SU-DHL-6 (cell line): ENCODE data around the gene XKRX.

ENCODE experiments used
- H2AFZ ChIP-seq: fragments of 200-600 bp; sonication (generic); 2 replicates; pipeline ENCODE4 v1.6.1; 2014; ENCODE audit warnings: low read depth, mild to moderate bottlenecking, moderate library complexity, mixed read lengths, antibody characterized with exemption, low read length; ENCODE audit not compliant: severe bottlenecking
- H3F3A ChIP-seq: fragments of 200-600 bp; shearing (Covaris generic); 2 replicates; pipeline ENCODE4 v1.6.0; 2016; ENCODE audit warnings: antibody characterized with exemption, mild to moderate bottlenecking; ENCODE audit not compliant: insufficient read depth
- H3K27ac ChIP-seq: fragments of 200-600 bp; sonication (generic); 2 replicates; pipeline ENCODE4 v1.5.1; 2016; ENCODE audit warnings: low read depth, mild to moderate bottlenecking, low read length, moderate library complexity, mixed read lengths
- H3K27me3 ChIP-seq: fragments of 200-600 bp; sonication (generic), shearing (Covaris generic); 2 replicates; pipeline ENCODE4 v1.6.0; 2014; ENCODE audit warnings: mild to moderate bottlenecking, low read length
- H3K36me3 ChIP-seq: fragments of 200-600 bp; sonication (generic); 2 replicates; pipeline ENCODE4 v1.6.1; 2014; ENCODE audit warnings: mild to moderate bottlenecking, low read length, mixed read lengths
- H3K4me2 ChIP-seq: fragments of 300-600, 200-600 bp; shearing (Covaris generic), sonication (generic); 2 replicates; pipeline ENCODE4 v1.6.0; 2014; ENCODE audit warnings: low read length, low read depth, mild to moderate bottlenecking; ENCODE audit not compliant: poor library complexity, severe bottlenecking
- H3K4me3 ChIP-seq: fragments of 200-600 bp; sonication (generic); 2 replicates; pipeline ENCODE4 v1.5.1; 2014; ENCODE audit warnings: antibody characterized with exemption, low read length, mild to moderate bottlenecking, mixed read lengths; ENCODE audit not compliant: insufficient read depth, poor library complexity, severe bottlenecking
- H3K79me2 ChIP-seq: fragments of 200-600 bp; sonication (generic); 2 replicates; pipeline ENCODE4 v1.6.1; 2014; ENCODE audit warnings: mild to moderate bottlenecking, low read length, moderate library complexity; ENCODE audit not compliant: insufficient read depth
- H3K9ac ChIP-seq: fragments of 200-600 bp; sonication (generic); 2 replicates; pipeline ENCODE4 v1.7.0; 2014; ENCODE audit warnings: mild to moderate bottlenecking, low read length
- H3K9me2 ChIP-seq: fragments of 200-600 bp; sonication (generic); replicated peaks from 2 replicates; pipeline ENCODE4 v1.6.1; 2014; ENCODE audit warnings: low read length; ENCODE audit not compliant: insufficient read depth
- H3K9me3 ChIP-seq: fragments of 200-600 bp; sonication (generic); 2 replicates; pipeline ENCODE4 v1.6.1; 2014; ENCODE audit warnings: low read length, mixed read lengths; ENCODE audit not compliant: insufficient read depth
- H4K20me1 ChIP-seq: fragments of 200-600 bp; sonication (generic); 2 replicates; pipeline ENCODE4 v1.6.1; 2014; ENCODE audit warnings: low read depth, mild to moderate bottlenecking, antibody characterized with exemption, low read length, moderate library complexity, mixed read lengths
- EZH2phosphoT487 ChIP-seq: fragments of 200-600 bp; sonication (generic), shearing (Covaris generic); conservative IDR thresholded peaks from 2 replicates; pipeline ENCODE4 v1.6.1; 2018; ENCODE audit warnings: mild to moderate bottlenecking, antibody characterized with exemption, low read length, moderate library complexity, mixed read lengths
- TF ChIP-seq, protein P1 (sequence below): fragments of 200-600 bp; sonication (generic); IDR thresholded peaks from one replicate; pipeline ENCODE4 v1.5.1; 2017; ENCODE audit warnings: antibody characterized with exemption, mild to moderate bottlenecking, low read length, moderate library complexity; ENCODE audit not compliant: insufficient read depth, poor library complexity, severe bottlenecking

The XKRX gene

GRCh38 chrX:100880368-100880767 is 48.3 kb downstream of the XKRX start:
- H3K79me2 ChIP-seq = no peaks in the 10 kb centered on the region
- no peak overlapping the region for H2AFZ ChIP-seq
- H3F3A ChIP-seq = no peaks in the 10 kb centered on the region
- TF ChIP-seq, protein P1, sequence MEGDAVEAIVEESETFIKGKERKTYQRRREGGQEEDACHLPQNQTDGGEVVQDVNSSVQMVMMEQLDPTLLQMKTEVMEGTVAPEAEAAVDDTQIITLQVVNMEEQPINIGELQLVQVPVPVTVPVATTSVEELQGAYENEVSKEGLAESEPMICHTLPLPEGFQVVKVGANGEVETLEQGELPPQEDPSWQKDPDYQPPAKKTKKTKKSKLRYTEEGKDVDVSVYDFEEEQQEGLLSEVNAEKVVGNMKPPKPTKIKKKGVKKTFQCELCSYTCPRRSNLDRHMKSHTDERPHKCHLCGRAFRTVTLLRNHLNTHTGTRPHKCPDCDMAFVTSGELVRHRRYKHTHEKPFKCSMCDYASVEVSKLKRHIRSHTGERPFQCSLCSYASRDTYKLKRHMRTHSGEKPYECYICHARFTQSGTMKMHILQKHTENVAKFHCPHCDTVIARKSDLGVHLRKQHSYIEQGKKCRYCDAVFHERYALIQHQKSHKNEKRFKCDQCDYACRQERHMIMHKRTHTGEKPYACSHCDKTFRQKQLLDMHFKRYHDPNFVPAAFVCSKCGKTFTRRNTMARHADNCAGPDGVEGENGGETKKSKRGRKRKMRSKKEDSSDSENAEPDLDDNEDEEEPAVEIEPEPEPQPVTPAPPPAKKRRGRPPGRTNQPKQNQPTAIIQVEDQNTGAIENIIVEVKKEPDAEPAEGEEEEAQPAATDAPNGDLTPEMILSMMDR = no peak
- TF ChIP-seq EZH2phosphoT487 = no peak
- H3K4me3 ChIP-seq = no peak overlapping the region
- no peak overlapping the region for H3K4me2 ChIP-seq
- no peak overlapping the region for H3K9ac ChIP-seq
- H3K9me3 ChIP-seq = no peaks in the 10 kb centered on the region
- H4K20me1 ChIP-seq = no peaks in the 10 kb centered on the region
- no peaks in the 10 kb centered on the region for H3K27me3 ChIP-seq
- no peak overlapping the region for H3K27ac ChIP-seq
- H3K36me3 ChIP-seq = no peaks in the 10 kb centered on the region
- no peaks in the 10 kb centered on the region for H3K9me2 ChIP-seq

- no peak within 1 kb of the TSS for H3K27ac ChIP-seq
- no peaks in the 10 kb centered on the region for H4K20me1 ChIP-seq
- no peaks in the 10 kb centered on the region for H3K27me3 ChIP-seq
- no peak within 1 kb of the TSS for H3K9ac ChIP-seq
- no peaks in the 10 kb centered on the region for H3K79me2 ChIP-seq
- TF ChIP-seq EZH2phosphoT487 = no peak
- TF ChIP-seq, protein P1 = no peak
- H2AFZ ChIP-seq = no peak within 1 kb of the TSS
- no peaks in the 10 kb centered on the region for H3K9me2 ChIP-seq
- H3K36me3 ChIP-seq = no peaks in the 10 kb centered on the region
- H3K4me3 ChIP-seq = no peak within 1 kb of the TSS
- no peak within 1 kb of the TSS for H3K4me2 ChIP-seq
- H3F3A ChIP-seq = no peaks in the 10 kb centered on the region
- H3K9me3 ChIP-seq = no peaks in the 10 kb centered on the region
Observed at GRCh38 chrX:100874325-100874724, 54.4 kb downstream of the XKRX start, which contains the start of gene NOX1. TSS of gene NOX1 (minus strand) at chrX:100874359. CDS start at chrX:100874139, 220 bp downstream.

DNA sequence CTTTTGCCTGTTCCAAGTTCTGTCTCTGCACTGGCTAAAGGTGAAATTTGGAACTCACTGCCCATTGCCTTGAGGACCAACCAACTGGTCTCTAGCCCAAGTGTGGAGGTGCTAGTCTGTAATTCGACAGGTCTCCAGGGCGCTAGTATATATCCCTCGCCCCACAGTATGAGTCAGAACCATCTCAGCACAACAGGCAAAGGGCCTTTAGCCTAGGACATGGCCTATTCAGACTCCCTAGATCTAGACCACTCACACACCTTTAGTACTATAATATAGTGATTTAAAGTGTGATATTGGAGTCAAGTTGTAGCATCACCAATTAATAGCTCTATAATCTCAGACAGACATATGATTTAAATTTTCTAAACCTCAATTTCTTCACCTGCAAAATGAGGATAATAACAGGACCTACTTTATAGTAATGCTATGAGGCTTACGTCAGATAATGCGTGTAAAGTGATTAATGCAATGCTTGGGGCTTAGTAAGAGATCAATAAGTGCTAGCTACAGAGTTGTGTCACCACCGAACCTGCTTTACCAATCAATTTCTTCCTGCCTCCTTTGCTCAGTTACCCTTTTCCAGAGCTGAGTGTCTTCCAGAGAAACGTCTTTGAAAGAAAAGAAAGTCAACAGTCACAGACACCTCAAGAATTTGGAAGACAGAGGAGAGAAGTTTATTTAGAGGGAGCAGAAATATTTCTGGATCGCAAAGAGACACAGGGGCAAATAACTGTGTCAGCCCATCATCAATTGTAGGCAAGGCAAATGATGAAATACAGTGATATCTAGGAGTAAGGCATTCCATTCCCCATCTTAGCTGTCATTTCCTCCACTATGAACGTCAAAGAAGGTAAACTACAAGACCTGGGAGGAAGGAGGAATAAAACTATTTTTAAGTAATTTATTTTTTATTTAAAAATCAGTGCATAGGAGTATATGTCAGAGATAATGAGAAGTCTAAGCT is 56.8 kb downstream of the XKRX start:
- no peaks in the 10 kb centered on the region for H3K27me3 ChIP-seq
- TF ChIP-seq, protein P1 = no peak
- TF ChIP-seq EZH2phosphoT487 = no peak
- no peaks in the 10 kb centered on the region for H3F3A ChIP-seq
- H2AFZ ChIP-seq = no peak overlapping the region
- H3K4me2 ChIP-seq = no peak overlapping the region
- H3K36me3 ChIP-seq = no peaks in the 10 kb centered on the region
- H3K27ac ChIP-seq = no peak overlapping the region
- no peak overlapping the region for H3K4me3 ChIP-seq
- H3K79me2 ChIP-seq = no peaks in the 10 kb centered on the region
- H4K20me1 ChIP-seq = no peaks in the 10 kb centered on the region
- no peaks in the 10 kb centered on the region for H3K9me2 ChIP-seq
- H3K9ac ChIP-seq = no peak overlapping the region
- H3K9me3 ChIP-seq = no peaks in the 10 kb centered on the region
